HCT116 (cell line): Measurements from ENCODE around the gene LRP1B.

Experiments used
- CTCF ChIP-seq, 3 experiments: fragments of 200-600 bp in 1 of 3; sonication (generic) in 1 of 3; IDR thresholded peaks in 2 of 3; conservative IDR thresholded peaks in 1 of 3; 2 replicates each; pipeline ENCODE4 v1.5.1; 2012 to 2017; ENCODE audit warnings: low read depth in 2 of 3, low read length in 2 of 3, antibody characterized with exemption in 1 of 3, borderline replicate concordance in 1 of 3, control low read depth in 1 of 3, mild to moderate bottlenecking in 1 of 3, mixed read lengths in 1 of 3, mixed run types in 1 of 3, moderate library complexity in 1 of 3; ENCODE audit not compliant: insufficient read depth in 1 of 3
- EZH2 ChIP-seq: fragments of 200-600 bp; sonication (generic); IDR thresholded peaks from 2 replicates; pipeline ENCODE4 v1.6.1; 2017; ENCODE audit warnings: antibody characterized with exemption, mixed run types
- POLR2A ChIP-seq: IDR thresholded peaks from 2 replicates; pipeline ENCODE4 v1.7.0; 2011; ENCODE audit warnings: borderline replicate concordance; ENCODE audit not compliant: insufficient read depth, insufficient read length; ENCODE audit errors: extremely low read depth
- POLR2AphosphoS5 ChIP-seq: IDR thresholded peaks from 2 replicates; pipeline ENCODE4 v1.6.1; 2011; ENCODE audit warnings: mild to moderate bottlenecking, low read depth, low read length, moderate library complexity
- ZBTB33 ChIP-seq: IDR thresholded peaks from 2 replicates; pipeline ENCODE4 v1.6.1; 2011; ENCODE audit warnings: mild to moderate bottlenecking, low read length, moderate library complexity; ENCODE audit not compliant: insufficient replicate concordance; ENCODE audit errors: extremely low read depth

- TF ChIP-seq CTCF (IDR thresholded peaks at IDR 0.05 in 2 of 3, conservative IDR thresholded peaks at IDR 0.05 in 1 of 3; ENCODE audit: borderline replicate concordance in 1 of 3, insufficient read depth in 1 of 3, low read depth in 2 of 3, low read length in 2 of 3) (no peak), ZBTB33 (no peak), POLR2AphosphoS5 (no peak), POLR2A (no peak), EZH2 (no peak)
These were observed 1072.3 kb downstream of the LRP1B start for GRCh38 chr2:141058556-141058955.
